Measurements from ENCODE around the gene ELL2. TPM values are rescaled to one million over a fixed set of nuclear protein-coding genes. Genes with fewer than 3 reads are reported as not detected.

ELL2 gene
- total and polyA plus RNA-seq, 2 donors (not counting 1 experiment from before 2014, with no cell fraction given): 68.5 to 121 TPM

- Histone ChIP-seq H3K9me3 (ENCODE audit: control insufficient read depth, insufficient read depth, low read depth, low read length) (no peaks in the 10 kb centered on the region), H3K4me3 (replicated peaks in 1 of 4; ENCODE audit: control extremely low read depth in 1 of 4, insufficient read depth in 1 of 4, low read depth in 3 of 4, low read length in 4 of 4) (no peak overlapping the region), H3K79me2 (ENCODE audit: control insufficient read depth, insufficient read depth, low read length) (no peaks in the 10 kb centered on the region), H3K4me2 (ENCODE audit: extremely low read depth, insufficient read depth, low read length) (no peak overlapping the region), H4K20me1 (ENCODE audit: control insufficient read depth, extremely low read depth, insufficient read depth, low read length) (no peaks in the 10 kb centered on the region), H3K4me1 (ENCODE audit: control insufficient read depth, extremely low read depth, insufficient read depth, low read length) (no peaks in the 10 kb centered on the region), H3K9ac (ENCODE audit: insufficient read depth, low read length) (no peak overlapping the region), H3K27me3 (ENCODE audit: control insufficient read depth, insufficient read depth, low read length) (no peaks in the 10 kb centered on the region), H3K27ac (ENCODE audit: insufficient read depth, low read length) (no peak overlapping the region), H3K36me3 (ENCODE audit: control insufficient read depth, insufficient read depth, low read length) (no peaks in the 10 kb centered on the region), H2AFZ (ENCODE audit: low read length) (no peak overlapping the region)
- DNase-seq (ENCODE audit: low read depth in 2 of 2): no peak
- TF ChIP-seq, protein P1, sequence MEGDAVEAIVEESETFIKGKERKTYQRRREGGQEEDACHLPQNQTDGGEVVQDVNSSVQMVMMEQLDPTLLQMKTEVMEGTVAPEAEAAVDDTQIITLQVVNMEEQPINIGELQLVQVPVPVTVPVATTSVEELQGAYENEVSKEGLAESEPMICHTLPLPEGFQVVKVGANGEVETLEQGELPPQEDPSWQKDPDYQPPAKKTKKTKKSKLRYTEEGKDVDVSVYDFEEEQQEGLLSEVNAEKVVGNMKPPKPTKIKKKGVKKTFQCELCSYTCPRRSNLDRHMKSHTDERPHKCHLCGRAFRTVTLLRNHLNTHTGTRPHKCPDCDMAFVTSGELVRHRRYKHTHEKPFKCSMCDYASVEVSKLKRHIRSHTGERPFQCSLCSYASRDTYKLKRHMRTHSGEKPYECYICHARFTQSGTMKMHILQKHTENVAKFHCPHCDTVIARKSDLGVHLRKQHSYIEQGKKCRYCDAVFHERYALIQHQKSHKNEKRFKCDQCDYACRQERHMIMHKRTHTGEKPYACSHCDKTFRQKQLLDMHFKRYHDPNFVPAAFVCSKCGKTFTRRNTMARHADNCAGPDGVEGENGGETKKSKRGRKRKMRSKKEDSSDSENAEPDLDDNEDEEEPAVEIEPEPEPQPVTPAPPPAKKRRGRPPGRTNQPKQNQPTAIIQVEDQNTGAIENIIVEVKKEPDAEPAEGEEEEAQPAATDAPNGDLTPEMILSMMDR (conservative IDR thresholded peaks at IDR 0.05 in 1 of 2, IDR thresholded peaks at IDR 0.05 in 1 of 2; ENCODE audit: low read depth in 1 of 2, low read length in 2 of 2): no peak
- TF ChIP-seq EZH2 (IDR thresholded peaks at IDR 0.05; ENCODE audit: low read length, missing control alignments): no peak
Measured at GRCh38 chr5:95985249-95985648, 23.6 kb upstream of the ELL2 start.

- Histone ChIP-seq H3K4me3 (replicated peaks in 1 of 4; ENCODE audit: control extremely low read depth in 1 of 4, insufficient read depth in 1 of 4, low read depth in 3 of 4, low read length in 4 of 4) (no peak overlapping the region), H3K9me3 (ENCODE audit: control insufficient read depth, insufficient read depth, low read depth, low read length) (no peaks in the 10 kb centered on the region), H3K27ac (ENCODE audit: insufficient read depth, low read length) (no peak overlapping the region), H2AFZ (ENCODE audit: low read length) (no peak overlapping the region), H3K9ac (ENCODE audit: insufficient read depth, low read length) (no peak overlapping the region), H3K36me3 (ENCODE audit: control insufficient read depth, insufficient read depth, low read length) (no peaks in the 10 kb centered on the region), H4K20me1 (ENCODE audit: control insufficient read depth, extremely low read depth, insufficient read depth, low read length) (no peaks in the 10 kb centered on the region), H3K4me2 (ENCODE audit: extremely low read depth, insufficient read depth, low read length) (peak overlapping the region; percentile 15), H3K4me1 (ENCODE audit: control insufficient read depth, extremely low read depth, insufficient read depth, low read length) (no peaks in the 10 kb centered on the region), H3K79me2 (ENCODE audit: control insufficient read depth, insufficient read depth, low read length) (no peaks in the 10 kb centered on the region), H3K27me3 (ENCODE audit: control insufficient read depth, insufficient read depth, low read length) (no peaks in the 10 kb centered on the region)
- TF ChIP-seq, protein P1 (conservative IDR thresholded peaks at IDR 0.05 in 1 of 2, IDR thresholded peaks at IDR 0.05 in 1 of 2; ENCODE audit: low read depth in 1 of 2, low read length in 2 of 2): no peak
- no peak for TF ChIP-seq EZH2 (IDR thresholded peaks at IDR 0.05; ENCODE audit: low read length, missing control alignments)
- peak; percentile 36 to 78 for DNase-seq (ENCODE audit: low read depth in 2 of 2)
Measured at GRCh38 chr5:95984287-95984938, 22.8 kb upstream of the ELL2 start.

GRCh38 chr5:95983509-95983908 lies 21.9 kb upstream of the ELL2 start:
- no peak overlapping the region for H3K27ac ChIP-seq (ENCODE audit: insufficient read depth, low read length)
- DNase-seq (ENCODE audit: low read depth in 2 of 2): no peak
- no peak for TF ChIP-seq EZH2 (IDR thresholded peaks at IDR 0.05; ENCODE audit: low read length, missing control alignments)
- TF ChIP-seq, protein P1 (conservative IDR thresholded peaks at IDR 0.05 in 1 of 2, IDR thresholded peaks at IDR 0.05 in 1 of 2; ENCODE audit: low read depth in 1 of 2, low read length in 2 of 2): no peak
- no peaks in the 10 kb centered on the region for H3K9me3 ChIP-seq (ENCODE audit: control insufficient read depth, insufficient read depth, low read depth, low read length)
- no peaks in the 10 kb centered on the region for H3K27me3 ChIP-seq (ENCODE audit: control insufficient read depth, insufficient read depth, low read length)
- no peaks in the 10 kb centered on the region for H3K79me2 ChIP-seq (ENCODE audit: control insufficient read depth, insufficient read depth, low read length)
- no peak overlapping the region for H3K4me2 ChIP-seq (ENCODE audit: extremely low read depth, insufficient read depth, low read length)
- H3K4me1 ChIP-seq (ENCODE audit: control insufficient read depth, extremely low read depth, insufficient read depth, low read length): no peaks in the 10 kb centered on the region
- H3K36me3 ChIP-seq (ENCODE audit: control insufficient read depth, insufficient read depth, low read length): no peaks in the 10 kb centered on the region
- H3K4me3 ChIP-seq (replicated peaks in 1 of 4; ENCODE audit: control extremely low read depth in 1 of 4, insufficient read depth in 1 of 4, low read depth in 3 of 4, low read length in 4 of 4): no peak overlapping the region
- H4K20me1 ChIP-seq (ENCODE audit: control insufficient read depth, extremely low read depth, insufficient read depth, low read length): no peaks in the 10 kb centered on the region
- H3K9ac ChIP-seq (ENCODE audit: insufficient read depth, low read length): no peak overlapping the region
- no peak overlapping the region for H2AFZ ChIP-seq (ENCODE audit: low read length)

Data from fibroblast of lung (primary cell).